Lung (tissue), 12 donors: ENCODE results near the gene NCLN. TPM values are rescaled to one million over a fixed set of nuclear protein-coding genes. Genes with fewer than 3 reads are reported as not detected.
A peak's percentile ranks its signal among the peaks of the same experiment; 100 is the strongest.
"Not testable (repeated sequence)": the region's sequence is repeated elsewhere in the genome, so short reads cannot be mapped to it uniquely, and the experiment has no call there.

ENCODE experiments used
- ATAC-seq: fragments of 200-7000 bp; cut with Tn5 transposase; one replicate; pipeline ENCODE4 v1.9.1; 2020; ENCODE audit warnings: moderate number of reproducible peaks; ENCODE audit not compliant: insufficient read depth, low FRiP score
- DNase-seq, 3 donors: peaks; one replicate each; pipeline ENCODE4 v3.0.0-alpha.2; 2013 to 2017
- H3K27ac ChIP-seq, 2 donors: one replicate each; pipeline ENCODE4 v1.5.1; 2013; ENCODE audit warnings: mild to moderate bottlenecking in 2 of 2, moderate library complexity in 2 of 2, control low read depth in 1 of 2, inconsistent platforms in 1 of 2, low read depth in 1 of 2, low read length in 1 of 2
- H3K27me3 ChIP-seq, 3 donors: one replicate each; pipeline ENCODE4 v1.5.1; 2013; ENCODE audit warnings: low read length in 2 of 3; ENCODE audit not compliant: control insufficient read depth in 3 of 3, insufficient read depth in 3 of 3
- H3K36me3 ChIP-seq, 4 donors: one replicate each; pipeline ENCODE4 v1.5.1; 2013; ENCODE audit warnings: low read length in 4 of 4, mild to moderate bottlenecking in 1 of 4, moderate library complexity in 1 of 4; ENCODE audit not compliant: control insufficient read depth in 4 of 4, insufficient read depth in 4 of 4
- H3K4me1 ChIP-seq, 5 donors: one replicate each; pipeline ENCODE4 v1.5.1; 2013; ENCODE audit warnings: low read length in 5 of 5, mild to moderate bottlenecking in 2 of 5, moderate library complexity in 1 of 5; ENCODE audit not compliant: control insufficient read depth in 5 of 5, insufficient read depth in 5 of 5
- H3K4me3 ChIP-seq: one replicate; pipeline ENCODE4 v1.5.1; 2013; ENCODE audit warnings: mild to moderate bottlenecking, control low read depth, moderate library complexity
- H3K9ac ChIP-seq, 2 donors: one replicate each; pipeline ENCODE4 v1.5.1; 2013; ENCODE audit warnings: low read length in 2 of 2, control low read depth in 1 of 2; ENCODE audit not compliant: insufficient read depth in 1 of 2
- H3K9me3 ChIP-seq, 4 donors: one replicate each; pipeline ENCODE4 v1.5.1; 2013; ENCODE audit warnings: low read length in 3 of 4, mild to moderate bottlenecking in 1 of 4, moderate library complexity in 1 of 4; ENCODE audit not compliant: control insufficient read depth in 4 of 4, insufficient read depth in 3 of 4
- CTCF ChIP-seq: IDR thresholded peaks from 2 replicates; pipeline ENCODE4 v1.5.1; 2012; ENCODE audit warnings: mild to moderate bottlenecking; ENCODE audit errors: control extremely low read depth, extremely low read depth
- WGBS, 2 donors: extraction: QIAGEN DNeasy Blood & Tissue Kit; methylation state at CpG; one replicate each; pipeline ENCODE4 v1.1.7; 2013; 5-methylcytosine and 5-hydroxymethylcytosine counted together
- polyA plus RNA-seq, 2 donors: library from polyadenylated mRNA; stranded (reverse); fragments of 200-250 nt; gene quantifications; one replicate each; pipeline ENCODE4 v1.2.1, GENCODE V29; 2013
- total RNA-seq, 2 donors: library from RNA; depleted of rRNA in 1 of 2; stranded (reverse); fragments of >200 nt in 1 of 2; gene quantifications; one replicate each; pipeline ENCODE4 v1.2.1, GENCODE V29; 2014 to 2021
- donor health status: control.
- donor health status: control.
- donor health status: Bipolar disorder and iron deficiency.
- donor health status: healthy.
- donor health status: DM: yes; HTN: yes; CAD: no.

Gene NCLN
- total and polyA plus RNA-seq, 4 donors = 24.8 to 117 (median 63.1) TPM

DNA sequence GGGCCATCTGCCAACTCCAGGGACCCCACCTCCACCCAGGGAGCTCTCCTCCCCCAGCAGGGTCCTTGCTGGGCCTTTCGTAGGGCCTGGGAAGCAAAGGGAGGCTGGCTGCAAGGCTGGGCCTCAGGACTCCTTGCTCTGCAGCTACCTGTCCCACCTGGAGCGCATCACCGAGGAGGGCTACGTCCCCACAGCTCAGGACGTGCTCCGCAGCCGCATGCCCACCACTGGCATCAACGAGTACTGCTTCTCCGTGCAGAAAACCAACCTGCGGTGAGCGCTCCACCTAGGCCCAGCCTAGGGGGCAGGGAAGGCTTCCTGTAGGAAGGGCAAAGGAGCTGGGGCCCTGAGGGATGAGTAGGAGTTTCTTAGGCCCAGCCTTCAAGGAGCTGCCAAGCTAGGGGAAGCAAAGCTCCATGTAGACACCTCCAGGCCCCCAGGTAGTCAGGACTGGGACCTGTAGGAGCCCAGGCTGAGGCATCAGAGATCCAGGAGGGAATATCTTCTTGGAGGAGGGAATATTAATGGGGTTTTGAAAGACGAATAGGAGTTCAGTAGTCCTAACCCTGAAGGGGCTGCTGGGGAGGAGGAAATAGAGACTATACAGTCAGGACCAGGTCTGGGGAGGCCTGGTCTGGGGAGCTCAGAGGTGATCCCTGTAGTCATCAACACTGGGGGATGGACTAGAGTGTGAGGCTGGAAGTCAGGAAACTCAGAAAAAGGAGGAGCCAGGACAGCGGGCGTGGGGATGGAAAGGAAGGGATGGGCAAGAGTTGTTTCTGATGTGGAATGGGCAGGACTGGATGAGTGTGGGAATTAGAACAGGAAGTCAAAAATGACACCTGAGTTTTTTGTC, 33.9 kb upstream of the NCLN start:
- no peak for TF ChIP-seq CTCF
- peaks cover 0 to 4% (median 0%) of the 10 kb centered on the region in 5 donors for H3K4me1 ChIP-seq
- H3K27ac ChIP-seq = peak overlapping the region in 1 of 2 donors; percentile 2
- no peak overlapping the region for H3K4me3 ChIP-seq
- H3K9ac ChIP-seq = no peak overlapping the region
- H3K36me3 ChIP-seq = peaks cover 0 to 22% (median 0%) of the 10 kb centered on the region in 4 donors
- DNase-seq (no peak), ATAC-seq (no peak)
- H3K9me3 ChIP-seq = peaks cover 0 to 2% (median 0%) of the 10 kb centered on the region in 4 donors
- peaks cover 0 to 7% (median 0%) of the 10 kb centered on the region in 3 donors for H3K27me3 ChIP-seq
- 80 to 85% methylated on average over 14 of the region's 14 CpGs for WGBS, 2 donors

DNA sequence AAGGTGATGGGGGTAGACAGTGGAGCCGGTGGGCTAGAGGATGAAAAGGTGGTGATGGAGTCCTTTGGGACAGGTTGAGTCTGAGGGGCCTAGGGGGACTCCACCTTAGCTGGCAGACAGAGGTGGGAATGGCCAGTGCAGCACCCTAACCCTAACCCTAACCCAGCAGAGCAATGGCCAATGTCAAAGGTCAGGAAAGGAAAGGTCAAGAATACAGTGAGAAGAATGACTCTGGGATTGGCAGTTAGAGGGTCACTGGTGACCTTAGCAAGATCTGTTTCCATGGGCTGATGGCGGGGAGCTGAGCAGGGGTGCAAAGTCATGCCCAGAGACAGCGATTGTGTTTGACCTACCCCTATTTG, 33.3 kb upstream of the NCLN start:
- Histone ChIP-seq H3K9me3 (peaks cover 0 to 2% (median 0%) of the 10 kb centered on the region in 4 donors), H3K27me3 (peaks cover 0 to 7% (median 0%) of the 10 kb centered on the region in 3 donors), H3K27ac (peak overlapping the region in 1 of 2 donors; percentile 2), H3K4me3 (no peak overlapping the region), H3K4me1 (peaks cover 0 to 4% (median 0%) of the 10 kb centered on the region in 5 donors), H3K36me3 (peaks cover 0 to 22% (median 0%) of the 10 kb centered on the region in 4 donors), H3K9ac (no peak overlapping the region)
- 91 to 93% methylated on average over 3 of the region's 3 CpGs for WGBS, 2 donors
- TF ChIP-seq CTCF = no peak
- DNase-seq (no peak), ATAC-seq (no peak)

DNA sequence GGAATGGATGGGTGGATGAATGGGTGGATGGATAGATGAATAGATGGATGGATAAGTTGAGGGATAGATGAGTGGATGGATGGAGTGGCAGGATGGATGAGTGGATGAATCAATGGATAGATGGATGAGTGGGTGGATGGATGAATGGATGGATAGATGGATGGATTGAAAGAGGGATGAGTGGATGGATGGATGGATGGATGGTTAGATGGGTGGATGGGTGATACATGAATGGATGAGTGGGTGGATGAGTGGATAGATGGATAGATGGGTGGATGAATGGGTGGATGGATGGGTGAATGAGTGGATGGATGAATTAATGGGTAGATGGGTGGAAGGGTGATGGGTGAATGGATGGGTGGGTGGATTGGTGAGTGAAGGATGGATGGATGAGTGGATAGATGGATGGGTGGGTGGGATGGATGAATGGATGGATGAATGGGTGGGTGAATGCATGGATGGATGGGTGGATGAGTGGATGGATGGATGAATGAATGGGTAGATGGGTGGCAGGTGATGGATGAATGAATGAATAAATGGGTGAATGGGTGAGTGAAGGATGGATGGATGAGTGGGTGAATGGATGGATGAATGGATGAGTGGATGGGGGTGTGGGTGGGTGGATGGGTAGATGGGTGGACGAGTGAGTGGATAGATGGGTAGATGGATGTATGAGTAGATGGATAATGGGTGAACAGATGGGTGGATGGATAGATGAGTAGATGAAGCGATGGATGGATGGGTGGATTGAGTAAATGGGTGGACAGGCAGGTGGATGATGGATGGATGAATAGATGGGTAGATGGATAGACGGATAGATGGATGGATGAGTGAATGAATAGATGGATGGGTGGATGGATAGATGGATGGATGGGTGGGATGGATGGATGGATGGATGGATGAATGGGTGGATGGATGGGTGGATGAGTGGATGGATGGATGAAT, 32.2 kb upstream of the NCLN start:
- no peak for ATAC-seq
- no peak for TF ChIP-seq CTCF
- Histone ChIP-seq H3K4me3 (no peak overlapping the region), H3K4me1 (peaks cover 0 to 4% (median 0%) of the 10 kb centered on the region in 5 donors), H3K9ac (no peak overlapping the region), H3K27ac (peak overlapping the region in 1 of 2 donors; percentile 4), H3K36me3 (peaks cover 0 to 21% (median 0%) of the 10 kb centered on the region in 4 donors), H3K27me3 (peaks cover 0 to 7% (median 0%) of the 10 kb centered on the region in 3 donors), H3K9me3 (peaks cover 0 to 2% (median 0%) of the 10 kb centered on the region in 4 donors)
- WGBS, 2 donors = 93 to 97% methylated on average over 3 of the region's 3 CpGs
- DNase-seq = no peak

DNA sequence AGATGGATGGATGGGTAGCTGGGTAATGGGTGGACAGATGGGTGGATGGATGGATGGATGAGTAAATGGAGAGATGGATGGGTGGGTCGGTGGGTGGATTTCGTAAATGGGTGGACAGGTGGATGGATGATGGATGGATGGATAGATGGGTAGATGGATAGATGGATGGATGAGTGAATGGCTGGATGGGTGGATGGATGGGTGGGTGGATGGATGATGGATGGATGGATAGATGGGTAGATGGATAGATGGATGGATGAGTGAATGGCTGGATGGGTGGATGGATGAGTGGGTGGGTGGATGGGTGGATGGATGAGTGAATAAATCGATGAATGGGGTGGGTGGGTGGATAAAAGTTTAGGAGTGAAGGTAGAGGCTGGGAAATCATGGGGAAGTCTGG, 31.3 kb upstream of the NCLN start:
- not testable (repeated sequence) for DNase-seq, H3K9me3 ChIP-seq, ATAC-seq, H3K4me1 ChIP-seq, H3K9ac ChIP-seq, H3K27me3 ChIP-seq
- Histone ChIP-seq H3K4me3 (peak overlapping the region; percentile 42), H3K36me3 (peaks cover 0 to 18% (median 0%) of the 10 kb centered on the region in 4 donors), H3K27ac (peak overlapping the region; percentile 60 to 89)
- 94 to 97% methylated on average over 3 of the region's 3 CpGs for WGBS, 2 donors
